HG02588 (cell line): ENCODE measurements around the gene XPO5.

ENCODE experiments used
- ATAC-seq: cut with Tn5 transposase; IDR thresholded peaks from one replicate; pipeline ENCODE4 v1.9.1; 2021; ENCODE audit warnings: mild to moderate bottlenecking, moderate library complexity; ENCODE audit not compliant: unreplicated experiment

Gene XPO5

GRCh38 chr6:43517505-43518357, 58.1 kb downstream of the XPO5 start:
- ATAC-seq: no peak

GRCh38 chr6:43516697-43517504, 58.9 kb downstream of the XPO5 start, which contains the start of the genes POLR1C and YIPF3:
Gene POLR1C, plus strand, starts transcription at chr6:43517089. Its CDS starts 21 bp downstream, at chr6:43517110.
Gene YIPF3, minus strand, starts transcription at chr6:43516926. Its CDS starts 119 bp downstream, at chr6:43516807.
- peak; percentile 86 for ATAC-seq

GRCh38 chr6:43516367-43516696, 59.5 kb downstream of the XPO5 start:
- ATAC-seq: no peak

GRCh38 chr6:43515808-43516207, 60.0 kb downstream of the XPO5 start:
- ATAC-seq: no peak

GRCh38 chr6:43511824-43512415, 63.9 kb downstream of the XPO5 start:
- no peak for ATAC-seq

GRCh38 chr6:43510827-43511163, 65.0 kb downstream of the XPO5 start:
- no peak for ATAC-seq

- ATAC-seq: peak; percentile 59
Measured at GRCh38 chr6:43509984-43510826, 65.6 kb downstream of the XPO5 start, which contains the start of gene LRRC73. Gene LRRC73, minus strand, starts transcription at chr6:43510346. Its CDS starts 561 bp downstream, at chr6:43509785.

- no peak for ATAC-seq
Measured at GRCh38 chr6:43509142-43509983, 66.5 kb downstream of the XPO5 start.

GRCh38 chr6:43508481-43509141, 67.2 kb downstream of the XPO5 start:
- ATAC-seq: no peak

- ATAC-seq: peak; percentile 39
Measured at GRCh38 chr6:43506667-43507471, 69.0 kb downstream of the XPO5 start.

- ATAC-seq: no peak
Measured at GRCh38 chr6:43506171-43506570, 69.7 kb downstream of the XPO5 start.

- ATAC-seq: no peak
Measured at GRCh38 chr6:43505718-43506117, 70.1 kb downstream of the XPO5 start.

GRCh38 chr6:43504756-43505593, 70.9 kb downstream of the XPO5 start:
- ATAC-seq: no peak

GRCh38 chr6:43503443-43503842, 72.4 kb downstream of the XPO5 start:
- no peak for ATAC-seq

GRCh38 chr6:43502666-43503065, 73.2 kb downstream of the XPO5 start:
- no peak for ATAC-seq

GRCh38 chr6:43500921-43501320, 74.9 kb downstream of the XPO5 start:
- ATAC-seq: no peak

- no peak for ATAC-seq
Measured at GRCh38 chr6:43499028-43499815, 76.6 kb downstream of the XPO5 start.
